ENCODE results near the gene PRKG1.

GRCh38 chr10:51698473-51699063 is 624.3 kb downstream of the PRKG1 start:
- TF ChIP-seq CTCF (conservative IDR thresholded peaks at IDR 0.05 in 1 of 2, IDR thresholded peaks at IDR 0.05 in 1 of 2; ENCODE audit: extremely low read depth in 1 of 2, insufficient read depth in 1 of 2, low read depth in 1 of 2, low read length in 2 of 2) (no peak), EZH2 (IDR thresholded peaks at IDR 0.05; ENCODE audit: borderline replicate concordance, low read length) (no peak)
